MG63 (cell line): ENCODE results near the gene FNDC8. TPM values are rescaled to one million over a fixed set of nuclear protein-coding genes. Genes with fewer than 3 reads are reported as not detected.

ENCODE experiments used
- DNase-seq: peaks from one replicate; pipeline ENCODE4 v3.0.0-alpha.2; 2020
- H3K27me3 ChIP-seq: fragments of 250-450 bp; sonication (Bioruptor Pico); 2 replicates; pipeline ENCODE4 v1.5.1; 2020; ENCODE audit warnings: mild to moderate bottlenecking, moderate library complexity
- H3K36me3 ChIP-seq: fragments of 250-450 bp; sonication (Bioruptor Pico); 2 replicates; pipeline ENCODE4 v1.5.1; 2020; ENCODE audit warnings: mild to moderate bottlenecking, moderate library complexity
- H3K4me3 ChIP-seq: fragments of 250-450 bp; sonication (Bioruptor Pico); 2 replicates; pipeline ENCODE4 v1.5.1; 2020; ENCODE audit warnings: mild to moderate bottlenecking, moderate library complexity
- H3K9me3 ChIP-seq: fragments of 250-450 bp; sonication (Bioruptor Pico); 2 replicates; pipeline ENCODE4 v1.5.1; 2020; ENCODE audit warnings: mild to moderate bottlenecking, moderate library complexity
- total RNA-seq: library from RNA; depleted of rRNA; stranded (reverse); fragments of >200 nt; shearing (Covaris generic); gene quantifications from 2 replicates; pipeline ENCODE4 v1.2.3, GENCODE V29; 2014; ENCODE audit warnings: low replicate concordance; rRNA removed

FNDC8 gene
- not detected in 2 replicates for total RNA-seq

DNA sequence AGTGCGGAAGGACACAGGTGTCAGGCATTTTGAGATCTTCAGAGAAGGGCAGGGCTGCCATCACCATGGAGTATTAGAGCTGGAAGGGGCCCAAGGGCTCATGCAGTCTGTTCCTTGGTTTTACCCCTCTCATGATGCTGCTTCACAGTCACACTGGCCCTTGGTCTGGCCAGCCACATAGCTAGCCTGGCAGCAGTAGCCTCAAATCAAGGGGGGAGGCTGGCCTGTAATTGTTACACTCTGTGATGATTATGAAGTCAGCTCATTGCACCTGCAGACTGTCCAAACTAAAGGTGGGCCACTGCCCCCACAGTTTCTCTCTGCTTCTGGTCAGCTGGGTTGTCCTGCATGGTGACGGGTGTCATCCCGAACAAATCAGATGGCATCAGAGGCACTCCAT is at the start of gene FNDC8:
Gene FNDC8, plus strand, starts transcription at position 301 of the 400 bp plus-strand sequence. Its CDS starts 79 bp downstream, at position 380.
- Histone ChIP-seq H3K27me3 (no peaks in the 10 kb centered on the region; the same call in 1 of the 2 replicates), H3K4me3 (no peak within 1 kb of the TSS), H3K36me3 (peaks cover 13% of the 10 kb centered on the region; the same call in 1 of the 2 replicates), H3K9me3 (no peaks in the 10 kb centered on the region)
- no peak for DNase-seq

DNA sequence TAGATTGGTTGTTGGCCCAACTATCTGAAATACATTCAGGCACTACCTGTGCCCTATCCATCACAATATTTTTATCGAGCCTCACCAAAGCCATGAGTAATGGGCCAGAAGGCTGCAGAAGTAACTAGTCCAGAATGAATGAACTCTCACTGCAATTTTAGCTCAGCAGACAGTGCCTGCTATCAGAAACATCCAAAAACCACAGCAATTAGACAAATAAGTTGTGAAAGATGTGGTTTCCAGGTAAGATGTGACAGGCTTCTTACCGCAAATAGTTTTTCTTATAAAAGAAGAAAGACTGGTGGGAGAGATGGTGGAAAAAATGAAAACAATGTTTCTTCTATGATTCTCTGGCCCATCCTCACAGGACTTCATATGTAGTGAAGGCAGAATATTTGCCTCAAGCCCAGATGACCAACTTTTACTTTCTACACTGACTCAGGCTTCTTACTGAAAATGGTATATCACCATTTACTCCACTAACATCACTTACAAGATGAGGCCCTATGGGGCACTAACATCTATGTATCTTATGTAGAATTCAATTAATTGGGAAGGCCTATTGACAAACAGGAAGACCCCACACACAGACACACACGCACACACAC is 48.1 kb upstream of the FNDC8 start:
- Histone ChIP-seq H3K9me3 (no peaks in the 10 kb centered on the region), H3K27me3 (no peaks in the 10 kb centered on the region), H3K4me3 (no peak overlapping the region), H3K36me3 (no peaks in the 10 kb centered on the region; the same call in 1 of the 2 replicates)
- no peak for DNase-seq

DNA sequence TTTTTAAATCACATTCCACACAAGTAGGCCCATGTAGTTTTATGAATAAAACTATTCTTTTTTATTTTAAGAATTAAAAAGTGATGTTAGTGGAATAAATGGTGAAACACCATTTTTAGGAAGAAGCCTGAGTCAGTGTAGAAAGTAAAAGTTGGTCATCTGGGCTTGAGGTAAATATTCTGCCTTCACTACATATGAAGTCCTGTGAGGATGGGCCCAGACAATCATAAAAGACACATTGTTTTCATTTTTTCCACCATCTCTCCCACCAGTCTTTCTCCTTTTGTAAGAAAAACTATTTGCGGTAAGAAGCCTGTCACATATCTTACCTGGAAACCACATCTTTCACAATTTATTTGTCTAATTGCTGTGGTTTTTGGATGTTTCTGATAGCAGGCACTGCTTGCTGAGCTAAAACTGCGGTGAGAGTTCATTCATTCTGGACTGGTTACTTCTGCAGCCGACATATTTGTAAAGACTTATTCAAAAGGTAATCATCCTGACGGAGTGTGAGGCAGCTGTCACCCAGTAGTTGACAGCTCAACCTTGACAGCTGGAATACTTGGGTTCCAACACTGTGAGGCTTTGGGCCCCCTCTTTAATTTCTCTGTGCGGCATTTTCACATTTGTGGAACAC is 47.3 kb upstream of the FNDC8 start:
- no peaks in the 10 kb centered on the region for H3K27me3 ChIP-seq

DNA sequence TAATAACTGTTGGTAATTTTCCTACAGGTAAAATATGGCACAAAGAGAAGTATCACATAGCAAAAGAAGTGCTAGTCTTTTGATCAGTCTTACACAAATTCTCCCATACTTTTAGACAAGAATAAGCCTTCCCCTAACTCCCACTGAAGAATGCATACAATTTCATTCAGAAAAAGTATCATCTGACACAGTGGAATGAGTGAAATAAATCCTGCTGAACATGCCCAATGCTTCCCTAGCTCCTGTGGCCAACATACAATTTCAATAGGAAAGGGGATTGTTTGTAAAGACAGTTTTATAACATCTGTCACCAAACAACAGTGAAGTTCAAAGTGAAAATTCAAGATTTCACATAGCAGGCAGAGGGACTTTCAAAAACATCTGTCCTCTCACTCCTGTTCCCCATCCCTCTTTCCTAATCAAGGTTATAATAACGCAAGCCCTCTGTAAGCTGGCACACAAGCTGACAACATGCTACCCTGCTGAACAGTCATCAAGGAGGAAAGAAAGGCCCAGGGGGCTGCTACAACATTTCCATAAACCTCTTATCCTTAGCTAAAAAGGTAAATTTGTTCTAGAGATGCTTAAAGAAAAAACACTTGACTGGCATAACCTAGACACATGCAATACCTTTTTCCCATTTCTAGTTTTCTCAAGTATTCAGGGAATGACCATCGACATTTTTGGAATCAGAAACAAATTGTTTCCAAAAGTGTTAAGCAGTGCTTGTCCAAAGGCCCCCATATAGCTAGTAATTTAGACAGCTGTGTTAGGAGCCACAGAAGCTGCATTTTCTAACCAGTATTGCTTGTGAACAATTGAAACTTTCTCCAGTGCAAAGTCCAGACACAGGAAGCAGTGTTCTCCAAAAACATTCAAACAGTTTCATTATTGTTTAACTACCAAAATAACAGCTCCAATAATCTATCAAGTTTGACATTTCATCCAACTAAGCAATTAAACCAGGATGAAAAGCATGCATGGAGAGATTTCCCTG is 46.4 kb upstream of the FNDC8 start:
- Histone ChIP-seq H3K9me3 (no peaks in the 10 kb centered on the region), H3K4me3 (no peak overlapping the region; the same call in 1 of the 2 replicates), H3K36me3 (no peaks in the 10 kb centered on the region), H3K27me3 (no peaks in the 10 kb centered on the region)
- no peak for DNase-seq

More for the DNA sequence above, 47.3 kb upstream of the FNDC8 start:
- Histone ChIP-seq H3K4me3 (no peak overlapping the region), H3K9me3 (no peaks in the 10 kb centered on the region), H3K36me3 (no peaks in the 10 kb centered on the region)
- no peak for DNase-seq

DNA sequence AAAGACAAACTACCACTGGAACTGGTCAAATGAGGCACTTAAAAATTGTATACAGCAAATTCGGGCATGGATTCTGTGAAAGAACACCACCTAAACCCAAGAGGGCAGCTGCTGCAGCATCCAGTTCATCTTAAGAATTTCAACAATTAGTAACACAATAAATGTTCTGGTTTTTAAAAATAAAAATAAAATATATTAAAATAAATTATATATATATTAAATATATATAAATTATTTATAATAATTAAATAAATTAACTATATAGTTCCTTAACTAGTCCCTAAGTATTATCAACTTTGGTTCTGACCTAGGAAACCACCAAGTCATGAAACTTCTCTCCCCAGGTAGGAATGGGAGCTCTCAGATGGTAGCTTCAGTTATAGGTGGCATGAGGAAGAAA is 44.5 kb upstream of the FNDC8 start:
- H3K9me3 ChIP-seq: no peaks in the 10 kb centered on the region

DNA sequence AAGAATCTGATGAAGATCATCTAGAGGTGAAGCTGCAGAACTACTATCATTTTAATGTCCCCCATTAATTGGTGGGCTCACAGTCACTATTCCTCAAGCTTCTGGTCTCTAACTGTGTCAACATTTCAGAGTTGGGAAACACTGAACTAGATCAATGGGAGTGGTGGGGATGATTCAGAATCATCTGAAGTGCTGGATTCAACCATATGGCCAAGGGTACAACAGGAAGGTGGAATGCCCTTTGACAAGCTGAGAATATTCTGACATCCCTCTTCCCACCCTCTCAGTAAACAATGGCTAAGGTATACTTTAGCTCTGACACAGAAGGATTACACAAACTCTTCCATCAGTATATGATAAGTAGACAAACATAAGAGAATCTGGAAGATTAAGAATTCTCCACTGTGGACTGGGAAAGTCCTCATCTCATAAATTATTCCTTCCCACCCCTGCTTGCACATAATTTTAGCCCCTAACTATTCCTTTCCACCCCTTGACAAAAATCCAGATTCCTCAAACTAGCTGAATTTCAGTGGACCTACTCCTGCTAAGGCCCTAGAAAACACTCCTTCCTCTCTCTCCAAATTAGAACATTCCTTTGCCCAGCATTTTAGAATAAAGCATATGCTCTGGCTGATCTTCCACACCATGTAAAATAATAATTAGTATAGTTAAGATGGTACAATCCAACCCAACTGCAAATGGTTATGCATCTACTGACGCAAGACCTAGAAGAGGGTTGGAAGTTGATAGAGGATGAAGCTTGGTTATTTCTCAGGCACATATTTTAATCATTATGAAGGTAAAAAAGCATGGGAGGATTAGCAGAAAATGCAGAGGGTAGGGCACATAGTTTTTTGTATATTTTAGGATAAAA is 41.6 kb upstream of the FNDC8 start:
- DNase-seq: no peak

More for the DNA sequence above, 44.5 kb upstream of the FNDC8 start:
- no peak overlapping the region for H3K4me3 ChIP-seq
- no peak for DNase-seq
- H3K36me3 ChIP-seq: no peaks in the 10 kb centered on the region
- H3K27me3 ChIP-seq: no peaks in the 10 kb centered on the region

DNA sequence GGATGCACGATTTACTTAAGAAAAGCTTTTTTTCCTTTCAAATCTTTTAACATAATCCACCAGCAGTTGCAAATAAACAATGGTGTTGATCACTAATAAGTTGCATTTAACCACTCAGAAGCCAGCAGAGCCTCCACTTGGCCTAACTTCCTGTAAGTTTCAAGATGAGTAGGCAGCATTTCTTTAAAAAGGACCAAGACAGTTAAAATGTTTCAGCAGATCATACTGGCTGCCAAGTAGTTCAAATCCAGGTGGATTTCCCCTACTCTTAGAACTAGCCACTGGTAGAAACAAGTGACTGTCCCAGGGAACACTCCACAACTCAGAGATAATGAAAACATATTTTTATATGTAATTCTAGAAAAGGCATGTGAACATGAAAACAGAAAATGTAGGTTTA is 40.9 kb upstream of the FNDC8 start:
- no peak for DNase-seq
- Histone ChIP-seq H3K27me3 (no peaks in the 10 kb centered on the region), H3K36me3 (no peaks in the 10 kb centered on the region), H3K9me3 (no peaks in the 10 kb centered on the region), H3K4me3 (no peak overlapping the region)

More for the DNA sequence above, 41.6 kb upstream of the FNDC8 start:
- Histone ChIP-seq H3K9me3 (no peaks in the 10 kb centered on the region), H3K36me3 (no peaks in the 10 kb centered on the region), H3K27me3 (no peaks in the 10 kb centered on the region), H3K4me3 (no peak overlapping the region)

DNA sequence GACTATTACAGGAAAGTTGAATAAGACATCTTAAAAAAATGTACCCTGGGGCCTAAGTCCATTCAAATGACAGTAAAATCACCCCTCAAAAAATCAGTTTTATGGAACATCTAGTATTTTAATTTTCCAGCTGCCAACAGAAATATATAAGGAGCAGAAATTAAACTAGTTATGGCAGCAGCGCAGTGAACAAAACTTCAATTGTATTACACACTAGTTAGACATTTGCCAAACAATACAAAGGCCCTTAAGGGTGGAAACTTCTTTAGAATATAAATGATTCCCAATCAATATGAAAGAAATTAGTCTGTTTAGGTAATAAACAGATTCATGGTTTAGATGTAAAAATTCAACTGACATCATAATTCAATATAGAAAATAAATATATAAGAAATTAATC is 39.8 kb upstream of the FNDC8 start:
- DNase-seq: no peak
- Histone ChIP-seq H3K36me3 (no peaks in the 10 kb centered on the region), H3K4me3 (no peak overlapping the region), H3K9me3 (no peaks in the 10 kb centered on the region), H3K27me3 (no peaks in the 10 kb centered on the region)

DNA sequence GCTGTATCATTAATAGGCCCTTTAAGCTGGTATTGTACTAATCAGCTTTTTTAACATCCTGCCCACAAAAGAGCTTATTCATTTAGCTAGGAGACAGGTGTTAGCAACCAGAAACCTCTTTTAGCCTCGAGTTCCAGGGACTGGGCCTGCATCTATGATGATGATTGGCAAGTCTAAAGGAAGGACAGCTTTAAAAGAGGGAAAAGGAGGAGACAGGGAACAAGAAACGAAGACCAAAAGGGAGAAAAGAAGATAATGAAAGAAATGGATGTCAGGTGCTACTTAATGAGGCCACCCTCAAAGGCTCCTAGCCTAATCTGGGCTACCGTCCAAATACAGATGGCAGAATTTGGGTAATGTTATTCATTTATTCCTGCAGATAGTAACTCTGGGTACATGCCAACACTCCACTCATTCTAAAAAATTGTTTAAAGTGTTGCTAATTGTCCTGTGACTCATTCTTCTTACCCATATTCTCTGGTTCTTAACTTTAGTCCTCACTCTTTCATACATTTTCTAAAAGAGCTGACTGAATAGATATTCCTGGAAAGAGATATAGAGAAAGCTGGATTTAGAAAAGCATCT is 39.2 kb upstream of the FNDC8 start:
- Histone ChIP-seq H3K36me3 (no peaks in the 10 kb centered on the region), H3K27me3 (no peaks in the 10 kb centered on the region), H3K9me3 (no peaks in the 10 kb centered on the region), H3K4me3 (no peak overlapping the region)
- DNase-seq: peak; percentile 20

DNA sequence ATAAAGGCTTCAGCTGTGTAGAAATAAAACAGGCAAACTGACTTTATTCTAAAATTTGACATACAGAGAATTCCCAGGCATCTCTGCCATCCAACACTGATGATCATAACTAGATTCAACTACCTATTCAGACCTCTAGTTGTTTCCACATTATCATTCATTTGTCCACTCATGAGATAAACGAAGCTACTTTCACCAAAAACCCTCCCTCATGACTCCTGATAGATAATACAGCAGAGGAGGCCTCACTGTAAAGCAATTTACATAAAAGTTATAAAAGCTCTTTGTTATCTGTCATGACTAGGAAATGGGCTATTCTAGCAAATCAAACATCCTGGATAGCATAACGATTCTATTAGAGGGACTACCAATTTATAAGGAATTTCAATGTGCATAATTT is 38.3 kb upstream of the FNDC8 start:
- no peaks in the 10 kb centered on the region for H3K27me3 ChIP-seq
- no peak for DNase-seq

DNA sequence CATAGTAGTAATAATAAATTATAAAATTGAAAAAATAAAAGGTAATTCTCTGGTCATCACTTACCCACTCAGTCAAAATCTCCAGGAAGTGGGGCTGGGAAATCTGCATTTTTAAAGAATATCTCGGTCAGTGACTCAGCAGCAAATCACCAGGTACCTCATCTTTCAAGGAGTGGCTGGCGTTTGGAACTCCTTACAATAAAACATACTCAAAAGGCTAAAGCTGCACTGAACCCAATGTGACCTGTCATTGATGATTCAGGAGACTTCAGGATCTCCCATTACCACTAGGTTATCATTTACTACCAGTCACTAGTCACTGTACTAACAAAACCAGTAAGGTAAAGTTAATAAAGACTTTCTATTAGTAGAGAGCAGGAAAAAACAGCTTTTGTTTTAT is 36.4 kb upstream of the FNDC8 start:
- no peak overlapping the region for H3K4me3 ChIP-seq

More for the DNA sequence above, 38.3 kb upstream of the FNDC8 start:
- Histone ChIP-seq H3K4me3 (no peak overlapping the region), H3K9me3 (no peaks in the 10 kb centered on the region), H3K36me3 (no peaks in the 10 kb centered on the region)

DNA sequence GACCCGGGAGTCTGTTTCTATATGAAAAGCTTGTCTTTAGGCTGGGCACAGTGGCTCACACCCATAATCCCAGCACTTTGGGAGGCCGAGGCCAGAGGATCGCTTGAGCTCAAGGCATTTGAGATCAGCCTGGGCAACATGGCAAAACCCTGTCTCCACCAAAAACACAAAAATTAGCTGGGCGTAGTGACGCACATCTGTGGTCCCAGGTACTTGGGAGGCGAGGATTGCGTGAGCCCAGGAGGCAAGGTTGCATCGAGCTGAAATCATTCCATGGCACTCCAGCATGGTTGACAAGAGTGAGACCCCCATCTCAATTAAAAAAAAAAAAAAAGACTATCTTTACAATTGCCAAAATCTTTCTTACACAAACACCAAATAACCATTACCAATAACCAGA is 35.3 kb upstream of the FNDC8 start:
- H3K36me3 ChIP-seq: no peaks in the 10 kb centered on the region
- no peaks in the 10 kb centered on the region for H3K9me3 ChIP-seq
- no peak for DNase-seq
- H3K27me3 ChIP-seq: no peaks in the 10 kb centered on the region
- H3K4me3 ChIP-seq: no peak overlapping the region

More for the DNA sequence above, 36.4 kb upstream of the FNDC8 start:
- Histone ChIP-seq H3K9me3 (no peaks in the 10 kb centered on the region), H3K27me3 (no peaks in the 10 kb centered on the region), H3K36me3 (no peaks in the 10 kb centered on the region)
- DNase-seq: peak; percentile 55

DNA sequence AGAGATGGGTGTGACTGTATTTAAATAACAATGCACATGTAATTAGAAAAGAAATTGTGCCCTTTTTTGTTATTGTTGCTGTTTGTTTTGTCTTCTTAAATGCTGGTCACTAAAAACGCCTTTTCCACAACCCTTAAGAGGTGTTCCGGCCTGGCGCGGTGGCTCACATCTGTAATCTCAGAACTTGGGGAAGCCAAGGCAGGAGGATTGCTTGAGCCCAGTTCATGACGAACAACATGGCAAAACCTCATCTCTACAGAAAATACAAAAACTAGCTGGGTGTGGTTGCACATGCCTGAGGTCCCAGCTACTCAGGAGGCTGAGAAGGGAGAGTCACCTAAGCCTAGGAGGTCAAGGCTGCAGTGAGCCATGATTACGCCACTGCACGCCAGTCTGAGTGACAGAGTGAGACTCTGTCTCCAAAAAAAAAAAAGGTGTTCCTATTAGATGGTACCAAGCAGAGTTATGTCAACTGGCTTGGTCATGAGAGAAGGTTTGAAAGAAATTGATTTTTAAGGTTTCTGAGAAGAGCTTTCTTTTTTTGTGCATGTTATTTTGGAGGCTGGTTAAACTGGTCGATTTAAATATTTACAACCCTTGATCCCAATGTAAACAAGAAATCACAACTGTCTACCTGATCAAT is 34.4 kb upstream of the FNDC8 start:
- no peak for DNase-seq
- H3K27me3 ChIP-seq: no peaks in the 10 kb centered on the region
- no peaks in the 10 kb centered on the region for H3K36me3 ChIP-seq
- no peaks in the 10 kb centered on the region for H3K9me3 ChIP-seq
- peak overlapping the region; percentile 73 for H3K4me3 ChIP-seq

DNA sequence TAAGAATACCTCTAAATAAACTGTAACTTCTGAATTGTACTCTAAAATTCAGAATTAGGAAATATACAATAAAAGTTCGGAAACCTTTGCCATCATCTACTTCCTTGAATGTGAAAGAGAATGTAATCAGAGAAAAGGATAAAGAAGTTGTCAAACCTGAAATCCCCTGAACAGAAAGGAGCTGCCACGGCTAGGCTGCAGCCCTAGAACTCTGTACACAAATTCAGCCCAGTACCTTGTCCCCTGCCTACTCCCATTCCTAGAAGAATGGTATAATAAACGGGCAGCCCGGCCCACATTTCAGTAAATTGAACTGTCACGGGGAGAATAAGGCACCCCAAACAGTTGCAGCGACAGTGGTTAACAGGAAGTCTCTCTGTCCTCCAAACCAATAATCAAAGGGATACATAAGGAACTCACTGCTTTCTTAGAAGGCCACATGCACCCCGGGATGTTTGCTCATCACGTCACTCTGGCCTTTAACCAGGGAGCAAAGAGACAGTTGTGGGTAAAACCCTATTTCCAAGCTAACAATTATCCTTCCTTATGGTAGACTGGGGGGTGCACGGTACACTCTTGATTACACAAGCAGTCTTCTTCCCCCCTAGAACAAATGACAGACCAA is 33.6 kb upstream of the FNDC8 start:
- DNase-seq: no peak
- H3K36me3 ChIP-seq: no peaks in the 10 kb centered on the region
- H3K27me3 ChIP-seq: no peaks in the 10 kb centered on the region
- H3K9me3 ChIP-seq: no peaks in the 10 kb centered on the region
- peak overlapping the region; percentile 73 for H3K4me3 ChIP-seq

DNA sequence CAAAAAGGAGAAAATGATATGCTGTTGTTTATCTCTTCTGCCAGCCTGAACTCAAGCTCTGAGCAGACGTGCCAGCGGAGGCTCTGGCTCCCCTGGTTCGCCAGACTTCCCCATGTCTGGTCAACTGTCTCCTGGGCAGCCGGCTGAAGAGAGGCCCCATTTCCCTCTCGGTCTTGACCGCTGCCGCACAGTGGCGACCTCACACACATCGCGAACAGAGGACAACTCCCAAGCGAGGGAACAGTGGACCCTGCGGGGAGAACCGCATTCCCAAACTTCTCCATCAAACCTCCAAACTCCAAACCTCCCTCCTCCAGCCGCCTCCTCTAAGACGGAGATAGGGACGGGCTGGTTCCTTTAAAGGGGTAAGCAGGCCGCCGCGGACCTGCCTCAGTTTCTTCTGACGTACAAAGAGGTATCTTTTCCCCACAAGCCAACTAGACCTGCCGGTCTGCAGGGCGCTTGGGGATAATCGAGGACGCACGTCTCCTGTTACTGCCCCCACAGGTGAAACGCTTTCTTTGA is 33.0 kb upstream of the FNDC8 start:
- no peaks in the 10 kb centered on the region for H3K27me3 ChIP-seq
- peak; percentile 63 for DNase-seq

More for the DNA sequence above, 33.0 kb upstream of the FNDC8 start:
- no peaks in the 10 kb centered on the region for H3K36me3 ChIP-seq
- peak overlapping the region; percentile 73 for H3K4me3 ChIP-seq
- H3K9me3 ChIP-seq: no peaks in the 10 kb centered on the region
